HG02623 (cell line): ENCODE data around the gene CHL1.

ENCODE experiments used
- ATAC-seq: cut with Tn5 transposase; IDR thresholded peaks from one replicate; pipeline ENCODE4 v1.9.1; 2021; ENCODE audit warnings: moderate library complexity; ENCODE audit not compliant: unreplicated experiment

CHL1 gene

GRCh38 chr3:332701-333100, 136.1 kb downstream of the CHL1 start:
- ATAC-seq: no peak

- no peak for ATAC-seq
These were observed 138.7 kb downstream of the CHL1 start for GRCh38 chr3:335240-335639.

DNA sequence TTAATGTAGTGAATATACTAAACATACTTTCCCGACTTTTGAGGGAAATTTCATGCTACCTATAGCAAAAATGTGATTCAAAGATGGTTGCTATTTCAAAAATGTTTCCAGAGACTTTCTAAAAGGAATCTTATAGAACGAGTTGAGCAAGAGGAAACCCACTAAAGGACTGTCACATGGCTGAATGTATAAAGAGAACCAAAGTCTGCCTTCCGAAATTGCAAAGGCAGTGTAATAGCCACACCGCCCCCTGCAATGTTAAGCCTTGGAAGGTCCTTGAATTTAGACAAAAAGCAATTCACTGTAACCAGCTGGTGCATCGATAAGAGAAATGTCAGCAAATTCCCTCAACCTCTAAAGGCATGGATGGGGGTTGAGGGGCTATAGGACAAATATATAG, 142.8 kb downstream of the CHL1 start:
- ATAC-seq: no peak

- no peak for ATAC-seq
These were observed 145.4 kb downstream of the CHL1 start for GRCh38 chr3:341998-342397.

GRCh38 chr3:346186-346585, 149.6 kb downstream of the CHL1 start:
- ATAC-seq: no peak

DNA sequence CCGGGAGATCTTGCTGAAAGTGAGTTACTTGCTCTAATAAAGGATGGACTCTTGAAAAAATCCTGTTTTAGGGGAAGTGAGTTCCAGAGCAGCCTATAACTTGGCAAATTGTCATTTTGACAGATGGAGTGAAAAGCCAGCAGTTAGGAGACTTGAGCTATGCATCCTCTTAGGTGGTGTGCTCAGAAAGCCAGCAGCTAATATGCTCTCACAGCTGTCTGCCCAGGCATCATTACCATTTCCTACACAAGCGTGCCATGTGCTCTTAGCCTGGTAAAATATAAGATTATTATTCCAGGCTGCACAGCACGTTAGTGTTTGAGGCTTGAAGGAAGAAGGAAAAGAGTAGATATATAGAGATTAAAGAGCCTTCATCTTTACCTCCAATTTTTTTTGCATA, 151.0 kb downstream of the CHL1 start:
- ATAC-seq: no peak

DNA sequence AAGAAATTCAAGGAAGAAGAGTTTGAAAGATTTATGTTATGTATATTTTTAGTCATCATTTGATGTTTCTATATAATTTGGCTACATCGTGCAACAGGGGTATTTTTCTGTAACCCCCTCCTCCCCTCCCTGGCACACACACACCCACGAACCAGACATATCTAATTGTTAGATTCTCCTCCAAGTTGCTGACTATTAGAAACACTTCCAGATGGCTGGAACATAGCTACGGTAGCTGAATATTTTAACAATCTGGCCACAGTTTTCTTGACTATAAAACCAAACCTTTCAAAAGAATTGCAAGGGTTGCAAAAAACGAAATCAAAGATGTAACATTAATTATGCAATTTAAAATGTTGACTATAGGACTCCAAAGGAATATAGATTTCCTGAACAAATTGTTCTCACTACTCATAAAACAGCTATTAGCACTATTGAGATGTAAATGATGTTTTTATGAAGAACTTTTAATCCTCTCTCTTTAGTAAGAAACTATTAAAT, 154.4 kb downstream of the CHL1 start:
- ATAC-seq: no peak

- ATAC-seq: no peak
These were observed 156.0 kb downstream of the CHL1 start for GRCh38 chr3:352599-352998.

- no peak for ATAC-seq
These were observed 156.7 kb downstream of the CHL1 start for GRCh38 chr3:353191-353739.

- peak; percentile 65 for ATAC-seq
These were observed 157.9 kb downstream of the CHL1 start for GRCh38 chr3:354432-354831.

DNA sequence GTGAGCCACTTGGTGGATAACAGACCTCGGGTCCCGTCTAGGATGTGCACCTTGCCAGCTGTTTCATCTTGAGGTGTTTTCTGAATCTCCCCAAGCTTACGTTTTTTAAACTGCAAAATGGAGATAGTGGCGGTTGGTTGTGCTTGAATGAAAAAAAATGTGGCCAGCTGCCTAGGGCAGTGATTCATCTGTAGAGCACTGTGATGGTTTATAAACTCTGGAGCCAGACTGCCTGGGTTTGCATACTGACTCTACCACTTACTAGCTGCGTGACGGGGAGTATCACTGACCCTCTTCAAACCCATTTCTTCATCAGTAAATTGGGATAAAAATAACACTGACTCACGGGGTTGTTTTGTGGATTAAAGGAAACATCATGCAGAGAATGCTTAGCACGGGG, 159.1 kb downstream of the CHL1 start:
- ATAC-seq: peak; percentile 32

DNA sequence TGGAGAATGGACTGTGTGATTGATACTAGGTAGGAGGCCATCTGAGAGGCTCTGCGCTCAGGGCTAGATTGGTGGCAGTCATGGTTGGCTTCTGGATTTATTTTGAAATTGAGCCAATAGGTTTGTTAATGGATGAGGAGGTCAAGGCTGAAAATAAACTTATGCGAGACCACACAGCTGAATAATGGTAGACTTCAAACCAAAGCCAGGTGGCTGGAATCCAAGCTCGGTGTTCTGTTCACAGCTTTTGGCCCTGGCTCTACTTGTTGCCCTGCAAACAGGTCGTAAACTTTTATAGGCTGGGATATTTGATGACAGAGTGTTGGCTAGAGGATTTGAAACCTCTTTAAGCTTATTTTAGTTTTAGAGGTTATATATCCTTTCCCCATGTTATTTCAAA, 160.4 kb downstream of the CHL1 start:
- no peak for ATAC-seq

- ATAC-seq: peak; percentile 51
These were observed 163.1 kb downstream of the CHL1 start for GRCh38 chr3:359672-360071.

DNA sequence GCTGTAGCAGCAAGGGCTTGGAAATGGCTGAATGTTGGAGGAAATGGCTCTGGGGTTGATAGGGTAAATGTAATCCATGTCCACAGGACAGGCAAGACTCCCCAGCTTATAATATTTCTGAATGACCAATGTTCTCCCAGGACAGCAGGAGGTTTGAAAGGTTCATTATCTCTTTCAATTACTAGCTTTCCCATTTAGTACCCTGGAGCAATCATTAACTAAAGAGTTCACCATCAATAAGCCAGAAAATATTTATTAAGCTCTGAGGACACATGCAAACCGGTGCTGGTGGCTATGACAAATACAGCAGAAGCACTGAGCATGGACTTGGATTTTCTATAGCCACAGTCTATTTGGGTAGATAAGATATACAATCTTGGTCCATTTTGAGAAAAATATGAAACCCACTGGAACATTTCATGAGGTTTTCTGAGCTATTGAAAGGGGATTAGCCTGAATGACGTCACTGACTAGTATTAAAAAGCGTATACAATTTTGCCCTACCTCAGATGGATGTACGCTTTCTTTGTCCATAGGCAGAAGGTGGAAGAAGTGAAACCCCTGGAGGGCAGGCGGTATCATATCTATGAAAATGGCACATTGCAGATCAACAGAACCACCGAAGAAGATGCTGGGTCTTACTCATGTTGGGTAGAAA, 166.2 kb downstream of the CHL1 start:
- ATAC-seq: no peak

DNA sequence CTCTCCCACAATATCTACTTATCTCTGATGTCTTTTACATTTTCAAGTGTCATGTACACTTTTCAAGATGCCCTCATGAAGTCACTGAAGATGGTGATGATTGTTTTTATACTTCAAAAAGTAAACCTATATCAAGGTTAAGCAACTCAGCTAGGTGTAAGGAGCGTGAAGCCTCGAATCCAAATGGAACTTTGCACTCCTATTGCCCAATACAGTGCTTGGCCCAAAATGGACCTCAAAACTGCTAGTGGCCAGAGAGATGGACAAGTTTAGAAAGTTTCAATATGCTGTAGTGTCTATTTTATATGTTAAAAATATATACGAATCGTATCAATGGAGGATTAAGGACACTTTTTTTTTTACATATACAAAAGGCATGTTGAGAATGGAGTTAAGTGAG, 167.7 kb downstream of the CHL1 start:
- no peak for ATAC-seq

- ATAC-seq: peak; percentile 54
These were observed 168.7 kb downstream of the CHL1 start for GRCh38 chr3:365268-365667.

GRCh38 chr3:366253-366652, 169.7 kb downstream of the CHL1 start:
- peak; percentile 50 for ATAC-seq

DNA sequence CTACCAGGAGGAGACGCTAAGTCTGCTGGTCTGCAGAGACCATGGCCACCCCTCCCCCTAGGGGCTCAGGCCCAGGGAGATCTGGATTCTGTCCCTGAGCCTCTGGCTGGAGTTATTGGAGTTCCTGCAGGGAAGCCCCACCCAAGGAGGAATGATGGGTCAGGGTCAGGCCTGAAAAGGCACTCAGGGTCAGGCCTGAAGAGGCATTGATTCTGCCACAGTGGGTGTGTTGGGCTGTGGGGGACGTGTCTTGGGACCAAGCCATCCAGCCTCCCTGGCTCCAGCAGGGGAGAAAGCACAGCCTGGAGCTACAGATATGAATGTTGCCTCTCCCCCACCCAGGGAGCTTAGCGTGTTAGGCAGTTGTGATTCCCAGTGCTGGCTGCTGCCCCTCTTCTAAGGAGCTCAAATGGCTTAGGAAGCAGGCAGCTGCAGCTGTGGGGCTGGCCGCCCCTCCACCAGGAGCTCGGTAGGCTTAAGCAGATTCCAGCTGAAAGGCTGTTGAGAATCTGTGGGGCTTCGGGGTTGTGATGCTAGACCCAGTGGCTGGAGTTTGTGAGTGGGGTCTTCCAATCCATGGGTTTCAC, 176.7 kb downstream of the CHL1 start:
- no peak for ATAC-seq

DNA sequence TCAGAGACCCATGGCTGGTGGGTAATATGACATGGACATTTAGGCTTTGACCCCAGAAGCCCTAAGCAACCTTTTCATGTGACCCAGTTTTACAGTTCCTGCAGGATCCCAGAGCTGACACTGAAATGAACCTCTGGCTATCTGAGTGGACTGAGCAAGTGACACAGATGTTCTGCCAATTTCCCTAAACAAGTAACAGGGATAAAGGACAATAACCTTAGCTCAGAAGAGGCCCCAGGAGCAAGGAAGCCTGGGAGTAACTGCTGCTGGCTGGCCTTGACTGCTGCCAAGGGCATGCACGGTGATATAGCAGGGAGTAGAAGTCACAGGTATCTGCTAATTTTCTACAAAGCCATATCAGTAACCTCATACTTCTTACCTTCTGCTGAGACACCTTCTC, 177.9 kb downstream of the CHL1 start:
- no peak for ATAC-seq

GRCh38 chr3:377158-377561, 180.6 kb downstream of the CHL1 start:
- ATAC-seq: peak; percentile 56

DNA sequence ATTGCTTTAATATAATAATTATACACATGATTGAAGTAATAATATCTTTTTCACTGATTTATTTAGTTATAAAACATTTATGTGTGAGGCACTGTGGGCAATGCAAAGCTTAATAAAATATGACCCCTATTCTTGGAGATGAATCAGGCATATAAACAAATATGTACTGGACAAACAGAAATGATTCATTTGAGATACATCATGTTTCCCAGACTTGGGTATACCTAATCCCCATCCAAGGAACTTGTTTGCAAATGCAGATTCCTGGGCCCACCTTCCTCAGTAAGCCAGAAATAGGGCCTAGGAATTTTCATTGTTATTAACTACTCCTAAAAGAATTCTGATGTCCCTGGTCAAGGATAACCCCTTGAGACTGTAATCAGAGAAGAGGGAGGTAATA, 184.2 kb downstream of the CHL1 start:
- no peak for ATAC-seq

DNA sequence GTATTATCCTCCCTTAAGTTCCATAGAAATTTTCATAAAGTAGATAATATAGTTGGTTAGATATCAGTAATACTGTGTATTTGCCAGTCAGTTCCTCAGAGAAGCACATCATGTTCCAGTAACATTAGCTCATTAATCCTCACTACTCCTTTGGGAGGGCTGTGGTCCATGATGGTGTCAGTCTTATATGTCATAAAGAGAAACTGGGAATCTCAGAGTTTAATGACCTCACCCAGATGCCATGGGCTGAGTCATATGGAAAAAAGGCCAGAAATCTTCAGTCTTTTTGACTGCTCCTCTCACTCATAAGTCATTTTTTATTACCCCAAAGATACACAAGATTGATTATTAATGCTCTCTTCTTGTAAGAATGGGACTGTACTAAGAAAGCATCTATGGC, 188.6 kb downstream of the CHL1 start:
- ATAC-seq: no peak

GRCh38 chr3:394775-395174, 198.2 kb downstream of the CHL1 start:
- no peak for ATAC-seq
